ENCODE results near the gene ANKRD23.

The ANKRD23 gene

GRCh38 chr2:96887493-96888012 is 43.7 kb upstream of the ANKRD23 start:
- no peak for TF ChIP-seq CTCF (IDR thresholded peaks at IDR 0.05; ENCODE audit: low read depth, low read length, missing control alignments)
- H3K4me3 ChIP-seq (ENCODE audit: low read depth, low read length): no peak overlapping the region
- no peak for DNase-seq (ENCODE audit: low read depth)

GRCh38 chr2:96885432-96886347 is 41.9 kb upstream of the ANKRD23 start:
- DNase-seq (ENCODE audit: low read depth): no peak
- TF ChIP-seq CTCF (IDR thresholded peaks at IDR 0.05; ENCODE audit: low read depth, low read length, missing control alignments): no peak
- H3K4me3 ChIP-seq (ENCODE audit: low read depth, low read length): no peak overlapping the region

- DNase-seq (ENCODE audit: low read depth): no peak
- TF ChIP-seq CTCF (IDR thresholded peaks at IDR 0.05; ENCODE audit: low read depth, low read length, missing control alignments): no peak
Observed at GRCh38 chr2:96884299-96885094, 40.7 kb upstream of the ANKRD23 start.

GRCh38 chr2:96883306-96883705 is 39.5 kb upstream of the ANKRD23 start:
- no peak for TF ChIP-seq CTCF (IDR thresholded peaks at IDR 0.05; ENCODE audit: low read depth, low read length, missing control alignments)
- H3K4me3 ChIP-seq (ENCODE audit: low read depth, low read length): no peak overlapping the region
- DNase-seq (ENCODE audit: low read depth): no peak

More at GRCh38 chr2:96884299-96885094, 40.7 kb upstream of the ANKRD23 start:
- no peak overlapping the region for H3K4me3 ChIP-seq (ENCODE audit: low read depth, low read length)

GRCh38 chr2:96882906-96883305 is 39.1 kb upstream of the ANKRD23 start:
- DNase-seq (ENCODE audit: low read depth): no peak

GRCh38 chr2:96882230-96882629 is 38.4 kb upstream of the ANKRD23 start:
- no peak overlapping the region for H3K4me3 ChIP-seq (ENCODE audit: low read depth, low read length)
- DNase-seq (ENCODE audit: low read depth): no peak
- TF ChIP-seq CTCF (IDR thresholded peaks at IDR 0.05; ENCODE audit: low read depth, low read length, missing control alignments): no peak

More at GRCh38 chr2:96882906-96883305, 39.1 kb upstream of the ANKRD23 start:
- TF ChIP-seq CTCF (IDR thresholded peaks at IDR 0.05; ENCODE audit: low read depth, low read length, missing control alignments): no peak
- no peak overlapping the region for H3K4me3 ChIP-seq (ENCODE audit: low read depth, low read length)
